Skeletal muscle satellite cell (primary cell): ENCODE results near the gene PLXNA4. TPM values are rescaled to one million over a fixed set of nuclear protein-coding genes. Genes with fewer than 3 reads are reported as not detected.
A peak's percentile ranks its signal among the peaks of the same experiment; 100 is the strongest.

ENCODE experiments used
- H3K27me3 ChIP-seq: 2 replicates; pipeline ENCODE4 v1.7.0; 2013; ENCODE audit warnings: low read length; ENCODE audit not compliant: control insufficient read depth, insufficient read depth
- H3K36me3 ChIP-seq: 2 replicates; pipeline ENCODE4 v1.7.0; 2013; ENCODE audit warnings: mild to moderate bottlenecking, control low read depth, low read length; ENCODE audit not compliant: insufficient read depth
- H3K4me1 ChIP-seq: 2 replicates; pipeline ENCODE4 v1.7.0; 2013; ENCODE audit warnings: low read length; ENCODE audit not compliant: control insufficient read depth, insufficient read depth
- H3K4me2 ChIP-seq: 2 replicates; pipeline ENCODE4 v1.7.0; 2013; ENCODE audit warnings: mild to moderate bottlenecking, low read length
- H3K4me3 ChIP-seq: 2 replicates; pipeline ENCODE4 v1.7.0; 2013; ENCODE audit warnings: low read length
- H3K9ac ChIP-seq: 2 replicates; pipeline ENCODE4 v1.7.0; 2013; ENCODE audit warnings: mild to moderate bottlenecking, low read depth, low read length, moderate library complexity
- H3K9me3 ChIP-seq: replicated peaks from 2 replicates; pipeline ENCODE4 v1.7.0; 2013; ENCODE audit warnings: mild to moderate bottlenecking, control low read depth, low read length
- total RNA-seq: library from RNA; depleted of rRNA; stranded (reverse); fragments of >200 nt; gene quantifications from 2 replicates; pipeline ENCODE4 v1.2.3, GENCODE V29; 2012; rRNA removed

PLXNA4 gene
- under 0.01 TPM in 2 replicates for total RNA-seq

- no peaks in the 10 kb centered on the region for H3K9me3 ChIP-seq
- H3K36me3 ChIP-seq: no peaks in the 10 kb centered on the region
- peaks cover 76% of the 10 kb centered on the region for H3K27me3 ChIP-seq
- peaks cover 8% of the 10 kb centered on the region for H3K4me1 ChIP-seq
- peak within 1 kb of the TSS; percentile 55 for H3K4me3 ChIP-seq
- H3K9ac ChIP-seq: no peak within 1 kb of the TSS
- H3K4me2 ChIP-seq: peak within 1 kb of the TSS; percentile 77
Observed at GRCh38 chr7:132575982-132576720, at the start of gene PLXNA4. Gene PLXNA4, minus strand, starts transcription at chr7:132576470. Its CDS starts 67,777 bp downstream, at chr7:132508693.

- no peaks in the 10 kb centered on the region for H3K4me1 ChIP-seq
- no peaks in the 10 kb centered on the region for H3K36me3 ChIP-seq
- no peaks in the 10 kb centered on the region for H3K9me3 ChIP-seq
Observed at GRCh38 chr7:132625651-132626050, 49.4 kb upstream of the PLXNA4 start.

GRCh38 chr7:132622081-132622480 is 45.8 kb upstream of the PLXNA4 start:
- no peaks in the 10 kb centered on the region for H3K4me1 ChIP-seq
- H3K4me2 ChIP-seq: no peak overlapping the region
- H3K4me3 ChIP-seq: no peak overlapping the region
- no peaks in the 10 kb centered on the region for H3K36me3 ChIP-seq
- H3K9ac ChIP-seq: no peak overlapping the region
- H3K9me3 ChIP-seq: no peaks in the 10 kb centered on the region
- H3K27me3 ChIP-seq: no peaks in the 10 kb centered on the region

More at GRCh38 chr7:132625651-132626050, 49.4 kb upstream of the PLXNA4 start:
- H3K4me3 ChIP-seq: no peak overlapping the region
- H3K27me3 ChIP-seq: no peaks in the 10 kb centered on the region
- no peak overlapping the region for H3K9ac ChIP-seq
- H3K4me2 ChIP-seq: no peak overlapping the region

- H3K9me3 ChIP-seq: no peaks in the 10 kb centered on the region
- no peaks in the 10 kb centered on the region for H3K27me3 ChIP-seq
- no peak overlapping the region for H3K4me3 ChIP-seq
- no peaks in the 10 kb centered on the region for H3K4me1 ChIP-seq
- H3K36me3 ChIP-seq: no peaks in the 10 kb centered on the region
- H3K9ac ChIP-seq: no peak overlapping the region
- H3K4me2 ChIP-seq: no peak overlapping the region
Observed at GRCh38 chr7:132619967-132620366, 43.7 kb upstream of the PLXNA4 start.

GRCh38 chr7:132618956-132619305 is 42.7 kb upstream of the PLXNA4 start:
- no peaks in the 10 kb centered on the region for H3K4me1 ChIP-seq
- no peak overlapping the region for H3K4me3 ChIP-seq
- H3K9ac ChIP-seq: no peak overlapping the region
- H3K36me3 ChIP-seq: no peaks in the 10 kb centered on the region
- no peaks in the 10 kb centered on the region for H3K9me3 ChIP-seq
- no peaks in the 10 kb centered on the region for H3K27me3 ChIP-seq
- no peak overlapping the region for H3K4me2 ChIP-seq

- Histone ChIP-seq H3K4me1 (no peaks in the 10 kb centered on the region), H3K27me3 (no peaks in the 10 kb centered on the region), H3K4me2 (no peak overlapping the region), H3K9ac (no peak overlapping the region), H3K9me3 (no peaks in the 10 kb centered on the region), H3K36me3 (no peaks in the 10 kb centered on the region), H3K4me3 (no peak overlapping the region)
Observed at GRCh38 chr7:132618271-132618955, 42.1 kb upstream of the PLXNA4 start.

GRCh38 chr7:132614428-132615318 is 38.4 kb upstream of the PLXNA4 start:
- peak overlapping the region; percentile 44 for H3K4me3 ChIP-seq
- no peaks in the 10 kb centered on the region for H3K9me3 ChIP-seq
- no peak overlapping the region for H3K9ac ChIP-seq
- H3K27me3 ChIP-seq: no peaks in the 10 kb centered on the region
- H3K36me3 ChIP-seq: no peaks in the 10 kb centered on the region
- no peaks in the 10 kb centered on the region for H3K4me1 ChIP-seq
- peak overlapping the region; percentile 76 for H3K4me2 ChIP-seq

GRCh38 chr7:132613737-132614136 is 37.5 kb upstream of the PLXNA4 start:
- Histone ChIP-seq H3K9me3 (no peaks in the 10 kb centered on the region), H3K9ac (no peak overlapping the region), H3K4me3 (no peak overlapping the region)

GRCh38 chr7:132610995-132611394 is 34.7 kb upstream of the PLXNA4 start:
- H3K9ac ChIP-seq: no peak overlapping the region
- no peaks in the 10 kb centered on the region for H3K4me1 ChIP-seq
- no peaks in the 10 kb centered on the region for H3K36me3 ChIP-seq
- no peak overlapping the region for H3K4me2 ChIP-seq
- H3K4me3 ChIP-seq: no peak overlapping the region
- no peaks in the 10 kb centered on the region for H3K9me3 ChIP-seq
- H3K27me3 ChIP-seq: no peaks in the 10 kb centered on the region

More at GRCh38 chr7:132613737-132614136, 37.5 kb upstream of the PLXNA4 start:
- Histone ChIP-seq H3K4me2 (no peak overlapping the region), H3K36me3 (no peaks in the 10 kb centered on the region), H3K27me3 (no peaks in the 10 kb centered on the region), H3K4me1 (no peaks in the 10 kb centered on the region)

- Histone ChIP-seq H3K9me3 (no peaks in the 10 kb centered on the region), H3K36me3 (no peaks in the 10 kb centered on the region), H3K9ac (no peak overlapping the region), H3K4me2 (no peak overlapping the region), H3K4me3 (no peak overlapping the region), H3K27me3 (no peaks in the 10 kb centered on the region), H3K4me1 (no peaks in the 10 kb centered on the region)
Observed at GRCh38 chr7:132609906-132610520, 33.7 kb upstream of the PLXNA4 start.

- Histone ChIP-seq H3K4me1 (no peaks in the 10 kb centered on the region), H3K27me3 (no peaks in the 10 kb centered on the region), H3K9ac (no peak overlapping the region), H3K4me2 (no peak overlapping the region), H3K4me3 (no peak overlapping the region), H3K36me3 (no peaks in the 10 kb centered on the region), H3K9me3 (no peaks in the 10 kb centered on the region)
Observed at GRCh38 chr7:132609222-132609621, 33.0 kb upstream of the PLXNA4 start.
